OCI-M2 (cell line): Measurements from ENCODE around the gene NDNF.

Experiments used
- DNase-seq: peaks from one replicate; lab custom pipeline; 2025; ENCODE audit not compliant: unreplicated experiment; lab: John Stamatoyannopoulos, UW

NDNF gene

DNA sequence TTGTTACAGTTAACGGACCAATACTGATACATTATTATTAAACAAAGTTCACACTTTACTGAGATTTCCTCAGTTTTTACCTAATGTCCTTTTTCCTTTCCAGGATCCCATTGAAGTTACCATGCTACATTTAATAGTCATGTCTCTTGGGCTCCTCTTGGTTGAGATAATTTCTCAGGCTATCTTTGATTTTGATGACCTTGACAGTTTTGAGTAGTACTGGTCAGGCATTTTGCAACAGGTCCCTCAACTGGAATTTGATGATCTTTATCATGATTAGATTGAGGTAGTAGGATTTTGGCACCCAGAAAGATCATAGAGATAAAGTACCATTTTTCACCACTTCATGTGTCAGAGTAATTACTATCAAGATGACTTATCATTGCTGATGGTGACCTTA, 53.8 kb downstream of the NDNF start:
- DNase-seq: no peak

- DNase-seq: no peak
Measured at GRCh38 chr4:121016611-121017010, 55.7 kb downstream of the NDNF start.

- DNase-seq: no peak
Measured at GRCh38 chr4:121015421-121015820, 56.9 kb downstream of the NDNF start.

DNA sequence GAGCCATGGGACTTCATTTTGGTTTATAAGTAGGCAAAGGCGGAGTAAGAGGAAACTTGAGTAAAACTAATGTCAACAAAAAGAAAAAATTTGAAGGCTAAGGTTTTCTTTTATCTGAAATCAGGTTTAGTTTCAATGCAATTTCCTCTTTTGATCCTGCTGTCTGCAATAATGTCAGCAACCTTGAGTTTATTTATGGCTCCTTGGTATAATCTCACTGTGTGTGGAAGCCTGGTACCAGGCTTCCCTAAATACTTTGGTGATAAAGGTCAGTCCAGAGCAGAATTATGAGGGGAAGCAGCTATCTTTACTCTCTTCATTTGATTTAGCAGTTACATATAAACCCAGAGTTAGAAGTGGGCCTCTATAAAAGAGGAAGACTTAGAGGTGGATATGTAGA, 57.8 kb downstream of the NDNF start:
- DNase-seq: no peak

GRCh38 chr4:121011780-121012340, 60.5 kb downstream of the NDNF start:
- no peak for DNase-seq

DNA sequence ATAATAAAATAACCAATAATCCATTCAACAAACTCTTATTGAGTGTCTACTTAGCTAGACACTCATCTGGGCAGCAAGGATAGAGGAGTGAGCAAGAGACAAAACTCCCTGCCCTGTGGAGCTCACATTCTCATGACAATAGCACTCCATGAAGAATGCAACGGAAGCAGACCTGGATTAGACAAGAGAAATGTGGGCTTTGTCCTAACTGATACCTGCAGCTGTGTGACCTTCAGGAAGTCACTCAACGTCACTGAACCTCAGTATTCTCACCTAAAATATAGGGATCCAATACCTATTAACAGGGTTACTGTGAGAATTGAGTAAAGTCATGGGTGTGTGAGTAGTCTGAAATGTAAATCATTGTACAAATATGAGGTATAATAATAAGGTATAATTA, 61.2 kb downstream of the NDNF start:
- no peak for DNase-seq

- no peak for DNase-seq
Measured at GRCh38 chr4:121009578-121010478, 62.5 kb downstream of the NDNF start.

GRCh38 chr4:121007660-121008059, 64.7 kb downstream of the NDNF start:
- DNase-seq: no peak

- DNase-seq: no peak
Measured at GRCh38 chr4:121003863-121004262, 68.5 kb downstream of the NDNF start.

DNA sequence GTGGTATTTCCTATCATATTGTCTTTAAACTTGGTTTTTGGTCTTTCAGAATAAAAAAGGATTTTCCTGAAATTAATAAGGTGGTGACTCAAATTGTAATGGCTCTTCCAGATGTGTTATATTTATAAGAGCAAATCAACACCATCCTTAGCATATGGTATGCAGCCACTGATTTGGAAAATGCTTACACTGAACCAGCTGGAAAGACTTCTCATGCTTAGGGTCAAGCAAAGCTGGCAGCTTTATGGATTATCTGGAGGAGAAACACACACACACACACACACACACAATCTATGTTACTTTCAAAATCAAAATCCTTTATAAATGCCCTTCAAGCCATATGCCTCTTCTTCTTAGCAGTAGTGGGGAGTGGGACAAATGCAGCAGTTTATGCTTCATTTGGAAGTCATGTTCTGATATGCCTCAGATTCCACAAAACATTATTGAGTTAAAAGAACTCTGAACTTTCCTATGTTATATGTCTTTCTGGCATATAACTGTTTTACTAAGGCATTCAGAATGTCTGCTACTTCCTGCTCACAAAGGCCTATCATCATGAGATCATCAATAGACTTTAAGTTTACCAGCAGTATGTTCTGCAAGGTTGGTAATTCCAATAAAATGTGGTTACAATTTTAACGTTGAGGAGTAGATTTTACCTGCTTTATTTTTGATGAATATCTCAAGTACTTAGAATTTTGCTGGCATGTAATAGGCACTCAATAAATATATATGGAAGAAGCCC, 76.9 kb downstream of the NDNF start:
- DNase-seq: no peak

- no peak for DNase-seq
Measured at GRCh38 chr4:120994521-120994920, 77.8 kb downstream of the NDNF start.

DNA sequence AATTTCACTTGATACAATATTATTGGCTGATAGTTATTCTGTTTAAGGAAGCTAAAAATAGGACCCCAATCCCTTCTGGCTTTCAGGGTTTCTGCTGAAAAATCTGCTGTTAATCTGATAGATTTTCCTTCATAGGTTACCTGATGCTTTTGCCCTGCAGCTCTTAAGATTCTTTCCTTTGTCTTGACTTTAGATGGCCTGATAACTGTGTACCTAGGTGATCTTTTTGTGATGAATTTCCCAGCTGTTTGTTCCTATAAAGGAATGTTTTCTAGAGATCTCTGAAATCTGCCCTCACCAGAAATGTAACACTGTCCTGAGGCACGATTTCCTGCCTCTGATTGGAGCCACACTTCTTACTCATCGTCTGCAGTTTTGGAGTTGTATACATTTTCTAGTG, 80.5 kb downstream of the NDNF start:
- no peak for DNase-seq

DNA sequence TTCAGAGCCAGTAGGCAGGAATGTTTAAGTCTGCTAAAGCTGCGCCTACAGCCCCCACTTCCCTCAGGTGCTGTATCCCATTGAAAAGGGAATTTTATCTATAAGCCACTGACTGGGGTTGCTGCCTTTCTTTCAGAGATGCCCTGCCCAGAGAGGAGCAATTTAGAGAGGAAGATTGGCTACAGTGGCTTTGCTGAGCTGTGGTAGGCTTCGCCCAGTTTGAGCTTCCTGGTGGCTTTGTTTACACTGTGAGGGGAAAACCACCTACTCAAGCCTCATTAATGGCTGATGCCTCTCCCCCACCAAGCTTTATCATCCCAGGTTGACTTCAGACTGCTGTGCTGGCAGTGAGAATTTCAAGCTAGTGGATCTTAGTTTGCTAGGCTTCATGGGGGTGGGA, 82.1 kb downstream of the NDNF start:
- no peak for DNase-seq
